H9 (cell line): Measurements from ENCODE around the gene GOLGA8M. TPM values are rescaled to one million over a fixed set of nuclear protein-coding genes. Genes with fewer than 3 reads are reported as not detected.
"Not testable (repeated sequence)": the region's sequence is repeated elsewhere in the genome, so short reads cannot be mapped to it uniquely, and the experiment has no call there.

Experiments
- DNase-seq: peaks from one replicate; pipeline ENCODE4 v3.0.0-alpha.2; 2017
- H2AFZ ChIP-seq: one replicate; pipeline ENCODE4 v1.6.1; 2013; ENCODE audit warnings: mild to moderate bottlenecking, low read length, control low read depth, moderate library complexity
- H2AK5ac ChIP-seq: 2 replicates; pipeline ENCODE4 v1.6.1; 2013; ENCODE audit warnings: low read length, control low read depth, mixed read lengths; ENCODE audit not compliant: insufficient read length
- H2BK120ac ChIP-seq: one replicate; pipeline ENCODE4 v1.6.1; 2013; ENCODE audit warnings: low read depth, mild to moderate bottlenecking, low read length, control low read depth, inconsistent platforms; ENCODE audit not compliant: poor library complexity, severe bottlenecking
- H2BK12ac ChIP-seq: 2 replicates; pipeline ENCODE4 v1.6.1; 2013; ENCODE audit warnings: low read length, control low read depth, mixed read lengths, low read depth; ENCODE audit not compliant: insufficient read length
- H2BK15ac ChIP-seq: 2 replicates; pipeline ENCODE4 v1.6.1; 2013; ENCODE audit warnings: low read depth, low read length, control low read depth
- H2BK20ac ChIP-seq: one replicate; pipeline ENCODE4 v1.6.1; 2013; ENCODE audit warnings: low read depth, mild to moderate bottlenecking, low read length, control low read depth, inconsistent platforms; ENCODE audit not compliant: poor library complexity, severe bottlenecking
- H2BK5ac ChIP-seq: 2 replicates; pipeline ENCODE4 v1.6.1; 2013; ENCODE audit warnings: low read length, control low read depth, mixed read lengths; ENCODE audit not compliant: insufficient read length
- H3K14ac ChIP-seq: 2 replicates; pipeline ENCODE4 v1.6.1; 2013; ENCODE audit warnings: low read length, control low read depth; ENCODE audit not compliant: insufficient read depth
- H3K18ac ChIP-seq: 2 replicates; pipeline ENCODE4 v1.6.1; 2013; ENCODE audit warnings: low read depth, mild to moderate bottlenecking, mixed read lengths, low read length, control low read depth; ENCODE audit not compliant: insufficient read length
- H3K23ac ChIP-seq: 2 replicates; pipeline ENCODE4 v1.6.1; 2013; ENCODE audit warnings: low read length, control low read depth, mixed read lengths, low read depth; ENCODE audit not compliant: insufficient read length
- H3K23me2 ChIP-seq: 2 replicates; pipeline ENCODE4 v1.6.1; 2013; ENCODE audit warnings: low read depth, mild to moderate bottlenecking, mixed read lengths, low read length, control low read depth; ENCODE audit not compliant: insufficient read length, poor library complexity, severe bottlenecking
- H3K27ac ChIP-seq: 2 replicates; pipeline ENCODE4 v1.5.1; 2013; ENCODE audit warnings: low read length, control low read depth, mixed read lengths, low read depth; ENCODE audit not compliant: insufficient read length
- H3K27me3 ChIP-seq: 2 replicates; pipeline ENCODE4 v1.6.1; 2013; ENCODE audit warnings: low read length, control low read depth, inconsistent platforms; ENCODE audit not compliant: insufficient read depth
- H3K4ac ChIP-seq: 2 replicates; pipeline ENCODE4 v1.6.1; 2013; ENCODE audit warnings: low read depth, mild to moderate bottlenecking, control low read depth, inconsistent platforms, low read length, moderate library complexity
- H3K4me1 ChIP-seq: 2 replicates; pipeline ENCODE4 v1.6.1; 2013; ENCODE audit warnings: low read length, control low read depth, inconsistent platforms; ENCODE audit not compliant: insufficient read depth
- H3K4me2 ChIP-seq: 2 replicates; pipeline ENCODE4 v1.6.1; 2013; ENCODE audit warnings: low read length, control low read depth, mixed read lengths; ENCODE audit not compliant: insufficient read length, insufficient read depth
- H3K56ac ChIP-seq: 2 replicates; pipeline ENCODE4 v1.6.1; 2013; ENCODE audit warnings: low read depth, mild to moderate bottlenecking, mixed read lengths, low read length, control low read depth; ENCODE audit not compliant: insufficient read length
- H3K79me1 ChIP-seq: 2 replicates; pipeline ENCODE4 v1.6.1; 2013; ENCODE audit warnings: low read depth, mild to moderate bottlenecking, moderate library complexity, low read length, control low read depth, inconsistent platforms; ENCODE audit not compliant: insufficient read depth, poor library complexity, severe bottlenecking
- H3K79me2 ChIP-seq: 2 replicates; pipeline ENCODE4 v1.6.1; 2013; ENCODE audit warnings: low read length, control low read depth, inconsistent platforms; ENCODE audit not compliant: insufficient read depth
- H3K9ac ChIP-seq: 2 replicates; pipeline ENCODE4 v1.6.1; 2013; ENCODE audit warnings: low read length, control low read depth, mixed read lengths; ENCODE audit not compliant: insufficient read length; ENCODE audit errors: extremely low read depth
- H3K9me3 ChIP-seq: one replicate; pipeline ENCODE4 v1.6.1; 2013; ENCODE audit warnings: low read depth, low read length, inconsistent platforms; ENCODE audit not compliant: control insufficient read depth
- H3T11ph ChIP-seq: one replicate; pipeline ENCODE4 v1.6.1; 2013; ENCODE audit warnings: mild to moderate bottlenecking, low read length, control low read depth, inconsistent platforms
- H4K20me1 ChIP-seq: one replicate; pipeline ENCODE4 v1.6.1; 2013; ENCODE audit not compliant: control insufficient read depth, insufficient read length, insufficient read depth
- H4K5ac ChIP-seq: 2 replicates; pipeline ENCODE4 v1.6.1; 2013; ENCODE audit warnings: low read depth, mild to moderate bottlenecking, mixed read lengths, low read length, control low read depth; ENCODE audit not compliant: insufficient read length
- H4K8ac ChIP-seq: replicated peaks from 2 replicates; pipeline ENCODE4 v1.6.1; 2013; ENCODE audit warnings: low read length, control low read depth, mixed read lengths, low read depth; ENCODE audit not compliant: insufficient read length
- H4K91ac ChIP-seq: 2 replicates; pipeline ENCODE4 v1.6.1; 2013; ENCODE audit warnings: low read depth, mild to moderate bottlenecking, moderate library complexity, mixed read lengths, low read length, control low read depth; ENCODE audit not compliant: insufficient read length
- H3K27ac Mint-ChIP-seq, 3 experiments: 2 replicates in 2 of 3; 3 replicates in 1 of 3; pipeline ENCODE4 v1.8.0; 2020 to 2021; ENCODE audit warnings: mixed read lengths in 3 of 3, mild to moderate bottlenecking in 1 of 3, moderate library complexity in 1 of 3
- H3K27me3 Mint-ChIP-seq: 2 replicates; pipeline ENCODE4 v1.8.0; 2021; ENCODE audit warnings: low read depth, mild to moderate bottlenecking, moderate library complexity, mixed read lengths
- H3K36me3 Mint-ChIP-seq, 3 experiments: 2 replicates in 2 of 3; 3 replicates in 1 of 3; pipeline ENCODE4 v1.8.0; 2020 to 2021; ENCODE audit warnings: low read depth in 3 of 3, mixed read lengths in 3 of 3; ENCODE audit not compliant: insufficient read depth in 1 of 3
- H3K4me1 Mint-ChIP-seq, 2 experiments: 2 replicates each; pipeline ENCODE4 v1.8.0; 2020; ENCODE audit warnings: mixed read lengths in 2 of 2
- H3K4me3 Mint-ChIP-seq, 2 experiments: 2 replicates in 1 of 2; 3 replicates in 1 of 2; pipeline ENCODE4 v1.8.0; 2020 to 2021; ENCODE audit warnings: mild to moderate bottlenecking in 2 of 2, mixed read lengths in 2 of 2, moderate library complexity in 1 of 2
- H3K9me3 Mint-ChIP-seq, 2 experiments: 2 replicates in 1 of 2; 3 replicates in 1 of 2; pipeline ENCODE4 v1.8.0; 2020; ENCODE audit warnings: mild to moderate bottlenecking in 2 of 2, mixed read lengths in 2 of 2, moderate library complexity in 1 of 2
- WGBS: extraction: QIAGEN DNeasy Blood & Tissue Kit; methylation state at CpG from one replicate; pipeline ENCODE4 v1.1.7; 2013; ENCODE audit warnings: missing lambda C conversion rate, low lambda C conversion rate, mixed read lengths; ENCODE audit not compliant: insufficient read length; ENCODE audit errors: extremely low coverage; 5-methylcytosine and 5-hydroxymethylcytosine counted together
- total RNA-seq: library from RNA; stranded (reverse); gene quantifications from 2 replicates; pipeline ENCODE4 v1.2.1, GENCODE V29; 2021

GOLGA8M gene
- total RNA-seq, 1 experiment from 2014 or later, result not detected

DNA sequence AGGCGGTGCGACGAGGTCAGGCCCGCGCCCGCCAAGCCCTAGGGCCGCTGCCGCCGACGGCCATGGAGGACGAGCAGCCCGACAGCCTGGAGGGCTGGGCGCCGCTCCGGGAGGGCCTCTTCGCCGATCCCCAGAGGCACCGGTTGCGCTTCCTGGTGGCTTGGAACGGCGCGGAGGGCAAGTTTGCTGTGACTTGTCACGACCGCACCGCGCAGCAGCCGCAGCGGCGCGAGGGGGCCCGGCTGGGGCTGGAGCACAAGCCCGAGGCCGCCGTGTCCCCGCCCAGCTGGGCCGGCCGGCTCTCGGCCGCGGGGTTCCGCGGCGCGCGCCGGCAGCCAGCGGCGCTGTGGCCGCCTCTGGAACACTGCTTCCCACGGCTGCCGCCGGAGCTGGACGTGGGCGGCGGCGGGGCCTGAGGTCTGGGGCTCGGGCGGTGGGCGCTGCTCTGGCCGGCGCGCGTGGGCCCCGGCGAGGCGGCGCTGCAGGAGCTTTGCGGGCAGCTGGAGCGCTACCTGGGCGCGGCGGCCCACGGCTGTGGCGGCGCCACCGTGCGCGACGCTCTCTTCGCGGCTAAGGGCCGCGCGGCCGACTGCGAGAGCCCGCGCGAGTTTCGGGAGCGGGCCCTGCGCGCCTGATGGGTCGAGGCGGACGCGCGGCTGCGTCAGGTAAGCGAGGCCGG, 25.4 kb upstream of the GOLGA8M start:
- H3T11ph ChIP-seq, H2BK5ac ChIP-seq, H3K14ac ChIP-seq, H3K9ac ChIP-seq, H3K9me3 ChIP-seq, H3K56ac ChIP-seq, H2BK15ac ChIP-seq, H3K36me3 Mint-ChIP-seq, H3K4ac ChIP-seq, H3K27ac ChIP-seq, H4K5ac ChIP-seq, H4K8ac ChIP-seq, H2BK12ac ChIP-seq, H3K27me3 ChIP-seq, H3K23ac ChIP-seq, H3K4me1 ChIP-seq, H2BK120ac ChIP-seq, H4K20me1 ChIP-seq, H3K18ac ChIP-seq, DNase-seq, H2AK5ac ChIP-seq, H2AFZ ChIP-seq, H3K9me3 Mint-ChIP-seq, H3K79me1 ChIP-seq, H3K4me2 ChIP-seq, H3K4me1 Mint-ChIP-seq, H3K79me2 ChIP-seq, H3K27ac Mint-ChIP-seq, H4K91ac ChIP-seq, H3K23me2 ChIP-seq, H2BK20ac ChIP-seq: not testable (repeated sequence)
- no CpG with 5 or more reads among the region's 101 CpGs for WGBS
- peak overlapping the region; percentile 51 to 78 for H3K4me3 Mint-ChIP-seq
- peaks cover 16% of the 10 kb centered on the region for H3K27me3 Mint-ChIP-seq
